NCI-H2227 (cell line): ENCODE results near the gene CCDC88C.

Source experiments
- DNase-seq: peaks from one replicate; lab custom pipeline; 2025; ENCODE audit not compliant: unreplicated experiment; lab: John Stamatoyannopoulos, UW

Gene CCDC88C

DNA sequence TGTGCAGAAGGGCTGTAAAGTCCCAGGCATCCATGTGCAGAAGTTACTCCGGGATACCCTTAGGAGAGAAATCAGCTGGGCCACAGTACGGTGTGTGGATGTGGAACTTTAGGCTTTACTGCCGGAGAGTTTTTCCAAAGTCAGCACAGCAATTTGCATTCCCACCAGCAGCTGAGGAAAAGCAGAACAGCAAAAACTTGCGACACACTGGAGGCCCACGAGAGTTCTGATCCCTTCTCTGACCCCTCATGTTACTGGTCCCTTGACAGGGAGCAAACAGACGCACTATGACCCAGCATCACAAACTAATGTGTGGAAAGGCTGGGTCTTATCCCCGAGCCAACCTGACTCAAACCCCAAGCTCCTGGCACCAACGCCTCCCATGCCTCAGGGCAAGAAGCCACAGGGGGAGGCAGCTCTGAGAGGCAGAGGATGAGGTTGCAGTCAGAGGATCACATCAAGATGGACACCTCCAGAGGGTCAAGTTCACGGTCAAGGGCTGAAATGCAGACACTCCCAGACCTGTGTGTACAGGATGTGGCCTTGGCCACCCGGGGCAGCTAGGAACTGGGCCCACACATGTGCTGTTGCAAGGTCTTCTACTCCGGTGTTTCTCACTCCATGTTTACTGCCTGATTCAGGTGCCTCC lies 38.6 kb downstream of the CCDC88C start:
- DNase-seq, result no peak

DNA sequence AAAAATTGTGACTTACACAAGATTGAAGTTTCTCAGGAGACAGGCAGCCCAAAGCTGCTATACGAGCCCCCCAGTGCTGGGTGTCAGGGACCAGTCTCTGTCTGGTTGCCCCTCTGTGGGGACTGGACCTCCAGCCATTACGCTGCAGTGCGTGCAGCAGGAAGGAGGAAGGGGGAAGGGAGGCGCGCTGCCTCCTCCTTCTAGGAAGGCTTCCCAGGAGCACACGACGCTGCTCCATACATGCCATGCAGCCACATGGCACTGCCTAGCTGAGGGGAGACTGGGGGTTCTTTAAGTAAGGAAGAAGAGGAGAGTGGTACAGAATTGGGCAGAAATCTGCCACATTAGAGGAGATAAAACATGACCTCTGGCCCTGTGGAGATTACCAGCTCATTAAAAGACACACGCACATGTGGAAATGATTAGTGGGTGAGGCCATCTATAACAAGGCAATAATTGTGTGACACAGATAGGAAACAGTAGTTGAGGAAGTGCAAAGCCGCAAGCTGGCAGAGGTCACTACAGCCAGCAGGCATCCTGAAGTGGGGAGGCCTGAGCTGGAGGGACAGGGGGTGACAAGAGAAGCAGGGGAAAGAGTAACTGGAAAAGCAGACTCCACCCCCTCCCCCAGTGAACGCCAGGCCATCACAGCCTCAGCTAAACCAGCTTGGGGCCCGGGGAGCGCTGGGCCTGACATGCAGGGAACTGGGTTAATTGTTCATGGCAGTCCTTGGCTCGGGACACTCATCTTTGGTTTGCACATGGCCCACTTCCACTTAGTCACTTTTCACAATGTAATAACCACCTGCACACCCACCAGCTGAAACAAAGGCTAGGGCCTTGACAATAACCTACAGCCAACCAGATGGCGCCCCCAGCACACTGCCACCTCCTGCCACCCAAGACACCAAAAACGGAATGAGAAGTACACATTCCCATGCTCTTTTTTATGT lies 39.6 kb downstream of the CCDC88C start:
- peak; percentile 18 for DNase-seq

DNA sequence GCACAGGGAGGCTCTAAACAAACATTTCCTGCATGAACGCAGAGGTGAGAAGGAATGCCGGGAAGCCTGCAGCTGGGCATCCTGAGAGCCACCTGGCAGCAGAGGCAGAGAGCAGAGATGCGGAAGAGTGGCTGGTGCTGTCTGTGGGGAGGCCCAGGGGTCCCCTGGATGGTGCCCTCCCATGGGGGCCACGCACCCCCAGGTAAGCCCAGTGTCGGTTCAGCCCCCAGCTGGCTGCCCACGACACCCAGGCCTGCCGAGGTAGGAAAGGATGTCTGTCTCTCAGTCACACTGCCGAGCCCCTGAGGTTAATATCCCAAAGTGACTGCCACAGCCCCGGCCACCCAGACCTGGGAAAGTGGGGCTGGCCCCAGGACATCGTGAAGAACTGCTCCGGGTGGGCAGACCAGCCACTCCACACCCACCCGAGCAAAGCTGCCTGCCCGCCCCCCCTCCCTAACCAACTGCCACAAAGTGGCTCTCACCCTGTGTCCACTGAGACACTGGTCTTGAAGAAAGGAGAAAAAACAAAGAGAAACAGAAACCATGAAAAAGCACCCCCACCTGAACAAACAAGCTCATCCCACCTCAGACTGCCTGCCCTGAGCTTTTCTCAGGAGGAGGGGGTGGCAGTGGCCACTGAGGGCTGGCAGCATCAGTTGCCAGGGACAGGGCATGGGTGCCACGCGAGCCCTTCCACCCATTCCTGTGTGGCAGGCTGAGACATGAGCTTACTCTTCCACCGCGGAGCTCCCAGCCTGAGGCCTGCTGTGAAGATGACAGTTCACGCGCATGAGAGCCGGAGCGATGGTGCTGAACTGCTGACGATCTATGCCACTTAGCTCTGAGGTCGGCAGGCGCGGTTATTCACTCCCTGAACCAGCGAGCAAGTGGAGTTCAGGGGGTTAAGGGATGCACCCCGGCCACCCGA lies 40.8 kb downstream of the CCDC88C start:
- peak; percentile 63 for DNase-seq

DNA sequence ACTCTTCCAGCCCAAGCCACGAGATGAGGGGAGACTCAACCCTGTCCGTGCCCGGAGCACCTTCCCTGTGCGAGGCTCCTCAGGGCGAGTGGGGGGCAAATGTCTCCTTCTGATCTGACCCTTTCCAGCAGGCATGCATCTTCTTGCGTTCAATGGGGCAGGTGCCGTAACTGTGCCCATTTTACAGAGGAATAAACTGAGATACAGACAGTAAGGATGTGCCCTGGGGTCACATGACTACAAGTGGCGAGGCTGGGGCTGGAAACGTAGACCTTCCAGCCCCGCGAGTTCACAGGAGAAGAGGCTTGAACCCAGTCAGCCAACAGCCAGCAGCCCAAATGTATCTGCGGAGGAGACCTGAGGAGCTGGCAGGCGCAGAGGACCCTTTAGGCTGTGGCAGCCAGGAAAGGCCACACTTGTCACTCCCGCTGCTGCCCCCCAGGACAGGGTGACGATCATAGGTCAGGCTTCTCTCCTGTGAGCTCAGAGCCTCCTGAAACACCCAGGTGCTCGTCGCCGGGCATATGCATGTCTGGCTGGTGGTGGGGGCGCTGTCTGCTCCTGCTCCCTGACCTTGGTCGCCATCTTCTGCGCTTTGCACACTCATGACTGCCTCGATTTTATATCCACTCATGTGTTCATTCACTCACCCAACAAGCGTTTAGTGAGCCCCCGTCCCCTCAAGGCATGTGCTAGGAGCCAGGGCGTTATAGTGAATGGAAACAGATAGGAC lies 41.7 kb downstream of the CCDC88C start:
- no peak for DNase-seq

DNA sequence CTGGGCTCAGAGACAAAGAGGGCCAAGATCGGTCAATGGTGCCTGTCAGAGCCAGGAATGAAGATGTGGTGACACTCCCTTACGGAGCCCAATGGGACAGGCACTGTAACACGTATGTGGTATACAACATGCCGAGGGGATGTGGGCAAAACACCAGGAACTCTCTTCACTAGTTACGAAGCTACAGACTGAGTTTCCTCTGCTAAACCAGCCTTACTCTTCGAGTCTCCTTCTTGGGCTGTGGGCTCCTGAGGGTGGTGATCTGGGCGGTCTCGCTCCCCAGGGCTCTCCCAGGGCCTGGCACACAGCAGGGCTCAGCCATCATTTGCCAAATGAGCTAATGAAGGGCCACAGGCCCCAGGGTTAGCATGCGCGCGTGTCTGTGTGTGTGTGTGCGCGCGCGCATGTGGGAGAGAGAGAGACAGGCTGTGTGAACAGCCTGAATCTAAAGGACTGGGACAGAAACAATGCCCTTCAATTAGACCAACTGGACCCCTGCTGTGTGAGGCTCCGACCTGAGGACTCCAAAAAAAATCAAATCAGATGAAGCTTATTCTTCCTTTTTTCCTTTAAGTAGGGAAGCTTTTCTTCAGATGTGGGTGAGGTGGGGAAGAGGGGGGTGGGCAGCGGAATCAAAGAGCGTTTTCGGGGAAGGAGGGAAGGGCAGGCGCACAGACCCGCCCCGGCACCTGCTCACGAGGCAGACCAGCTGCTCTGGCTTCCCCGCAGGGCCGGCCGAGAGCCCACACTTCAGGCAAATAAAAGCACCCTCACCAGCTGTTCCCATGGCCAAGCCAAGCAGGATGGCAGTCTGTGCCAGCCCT lies 42.5 kb downstream of the CCDC88C start:
- peak; percentile 77 for DNase-seq

DNA sequence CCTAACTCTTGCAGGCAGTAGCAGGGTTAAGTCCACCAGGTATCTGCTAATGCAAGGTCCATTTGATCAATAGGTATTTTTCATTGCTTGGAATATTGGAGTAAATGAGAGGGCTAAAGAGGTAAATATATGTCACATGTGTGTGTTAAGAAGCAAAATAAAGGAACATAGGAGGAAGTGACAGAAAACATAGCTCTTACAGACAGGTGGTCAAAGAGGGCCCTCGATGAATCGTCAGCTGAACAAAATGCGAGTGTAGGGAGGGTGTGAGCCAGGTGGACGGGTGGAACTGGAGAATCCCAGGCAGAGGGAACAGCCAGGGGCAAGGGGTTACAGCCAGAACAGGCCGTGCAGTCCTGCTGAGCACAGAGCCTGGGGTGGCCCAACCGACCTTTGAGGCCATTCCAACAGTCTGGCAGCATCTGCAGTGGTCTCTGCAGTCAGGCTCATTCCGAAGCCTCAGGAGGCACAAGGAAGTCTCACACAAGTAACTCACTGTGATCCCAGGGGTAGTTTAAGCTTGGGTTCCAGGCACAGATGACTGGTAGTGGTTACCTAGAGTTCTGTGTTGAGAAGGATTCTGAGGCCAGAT lies 43.2 kb downstream of the CCDC88C start:
- no peak for DNase-seq

DNA sequence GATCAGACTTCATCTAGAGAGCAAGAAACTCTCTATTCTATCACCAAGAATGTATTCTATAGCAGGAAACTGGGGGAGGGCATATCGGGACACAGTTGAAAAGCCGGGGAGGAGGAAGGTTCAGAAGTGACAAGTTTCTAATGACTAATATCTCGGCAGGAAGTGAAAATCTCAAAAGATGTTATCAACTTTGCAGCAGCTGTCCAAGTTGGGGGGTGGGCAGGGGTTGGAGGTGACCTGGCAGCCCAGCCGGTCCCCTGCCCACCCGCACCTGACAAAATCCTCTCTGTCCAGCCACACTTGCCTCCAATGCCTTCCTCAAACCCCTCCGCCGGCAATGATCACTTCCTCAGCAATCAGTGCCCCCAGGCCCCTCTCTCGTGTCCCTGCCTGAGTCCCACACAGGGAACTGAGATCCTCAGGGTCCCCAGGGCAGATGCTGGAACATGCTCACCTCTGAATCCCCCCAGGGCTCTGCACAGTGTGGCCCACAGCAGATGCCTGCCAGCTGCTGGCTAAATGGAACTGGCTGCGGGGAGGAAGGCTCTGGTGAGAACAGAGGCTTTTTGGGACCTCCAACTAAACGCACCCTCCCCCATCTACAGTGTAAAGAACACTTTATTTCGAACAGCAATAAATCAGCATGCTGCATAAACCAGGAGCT lies 43.9 kb downstream of the CCDC88C start:
- DNase-seq, result no peak

DNA sequence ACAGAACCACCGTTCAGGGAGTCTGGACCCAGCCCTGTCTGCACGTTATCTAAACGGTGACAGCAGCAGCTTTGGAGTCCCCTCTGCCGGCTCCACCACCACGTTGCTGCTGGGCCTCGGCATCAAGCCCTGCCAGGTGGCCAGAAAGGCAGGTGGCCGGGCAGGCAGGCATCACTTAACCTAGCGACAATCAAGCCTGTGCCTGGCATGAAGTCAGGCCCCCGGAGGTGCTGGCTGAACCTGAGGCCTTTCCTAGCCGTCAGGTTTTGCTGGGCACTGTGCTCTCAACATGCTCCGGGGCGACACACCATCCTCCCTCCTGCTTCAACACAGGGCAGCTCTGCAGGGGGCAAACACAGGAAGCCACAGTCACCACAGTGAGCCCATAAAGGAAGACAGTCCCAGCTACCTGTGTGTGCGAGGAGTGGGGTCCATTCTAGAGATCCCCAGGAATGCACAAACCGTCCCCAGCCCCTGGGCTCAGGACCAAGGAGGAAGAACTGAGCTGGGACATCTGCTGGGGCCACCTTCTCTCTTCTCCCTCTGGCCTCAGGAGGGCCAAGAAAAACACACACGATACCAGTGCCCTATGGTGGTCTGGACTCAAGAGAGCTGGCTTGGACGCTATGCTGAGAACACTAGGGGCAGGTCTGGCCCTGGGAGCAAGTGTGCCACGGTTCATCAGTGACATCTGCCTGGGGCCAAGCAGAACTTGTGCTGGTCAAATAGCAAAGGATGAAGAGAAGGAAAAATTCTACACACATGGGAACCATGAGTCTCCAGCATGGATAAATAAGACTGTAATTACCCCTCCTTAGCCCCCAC lies 44.7 kb downstream of the CCDC88C start:
- no peak for DNase-seq

DNA sequence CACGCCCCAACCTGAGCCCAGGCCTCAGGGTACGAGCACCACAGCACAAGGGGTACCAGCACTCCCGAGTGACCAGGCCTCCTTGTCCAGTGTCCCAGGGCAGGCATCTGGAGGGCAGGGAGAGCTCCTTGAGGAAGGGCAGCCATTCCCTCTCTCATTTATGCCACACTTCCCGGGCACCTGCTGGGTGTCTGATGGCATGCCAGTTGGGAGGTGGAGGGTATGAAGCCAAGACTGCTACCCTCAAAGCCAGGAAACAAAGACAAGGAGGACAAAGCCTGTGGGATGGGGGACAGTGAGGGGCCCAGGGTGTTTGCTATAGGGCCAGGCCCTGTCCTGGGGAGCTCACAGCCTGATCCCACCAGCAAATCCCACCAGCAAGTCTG lies 45.6 kb downstream of the CCDC88C start:
- no peak for DNase-seq

DNA sequence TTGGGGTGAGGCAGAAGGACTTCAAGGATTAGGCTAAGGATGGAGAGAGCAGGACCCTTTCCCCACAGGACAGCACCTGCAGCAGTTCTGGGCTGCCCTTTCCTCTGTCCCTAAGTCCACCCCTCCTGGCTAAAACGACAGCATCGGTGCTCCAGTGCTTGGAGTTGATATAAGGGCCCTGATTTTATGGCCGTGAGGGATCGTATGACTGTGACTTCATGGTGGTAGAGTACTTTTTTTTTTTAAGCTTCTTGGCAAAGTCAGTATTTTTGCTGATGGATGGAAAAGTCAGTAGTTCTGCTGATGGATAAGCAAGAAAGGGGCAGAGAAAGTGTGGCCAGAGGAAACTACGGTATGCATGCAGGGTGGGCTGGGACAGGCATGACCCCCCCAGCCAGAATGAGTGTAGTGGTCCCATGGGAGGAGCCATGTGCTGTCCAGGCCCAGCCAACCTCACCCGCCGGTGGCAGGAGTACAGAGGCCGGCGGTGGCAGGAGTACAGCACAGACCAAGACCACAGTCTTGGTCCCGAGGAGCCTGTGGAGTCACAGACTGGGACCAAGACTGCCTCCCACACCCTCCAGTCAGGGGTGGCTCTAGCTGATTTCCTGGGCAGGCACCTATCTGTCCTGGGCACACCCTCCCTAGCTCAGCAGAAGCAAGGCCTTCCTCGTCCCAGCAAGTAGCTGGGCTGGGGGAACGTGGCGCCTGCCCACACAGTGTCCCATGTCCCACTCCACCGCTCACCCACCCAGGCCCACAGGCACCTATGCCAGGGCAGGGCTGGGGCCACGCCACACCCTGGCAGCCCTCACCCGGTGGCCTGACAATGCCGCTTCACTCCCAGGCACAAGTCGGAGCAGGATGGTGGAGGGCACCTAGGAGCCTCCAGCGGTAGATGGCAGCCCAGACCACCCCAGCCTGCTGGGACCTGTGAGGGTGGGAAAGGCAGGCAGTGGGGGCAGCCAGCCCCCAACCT lies 46.3 kb downstream of the CCDC88C start:
- no peak for DNase-seq

DNA sequence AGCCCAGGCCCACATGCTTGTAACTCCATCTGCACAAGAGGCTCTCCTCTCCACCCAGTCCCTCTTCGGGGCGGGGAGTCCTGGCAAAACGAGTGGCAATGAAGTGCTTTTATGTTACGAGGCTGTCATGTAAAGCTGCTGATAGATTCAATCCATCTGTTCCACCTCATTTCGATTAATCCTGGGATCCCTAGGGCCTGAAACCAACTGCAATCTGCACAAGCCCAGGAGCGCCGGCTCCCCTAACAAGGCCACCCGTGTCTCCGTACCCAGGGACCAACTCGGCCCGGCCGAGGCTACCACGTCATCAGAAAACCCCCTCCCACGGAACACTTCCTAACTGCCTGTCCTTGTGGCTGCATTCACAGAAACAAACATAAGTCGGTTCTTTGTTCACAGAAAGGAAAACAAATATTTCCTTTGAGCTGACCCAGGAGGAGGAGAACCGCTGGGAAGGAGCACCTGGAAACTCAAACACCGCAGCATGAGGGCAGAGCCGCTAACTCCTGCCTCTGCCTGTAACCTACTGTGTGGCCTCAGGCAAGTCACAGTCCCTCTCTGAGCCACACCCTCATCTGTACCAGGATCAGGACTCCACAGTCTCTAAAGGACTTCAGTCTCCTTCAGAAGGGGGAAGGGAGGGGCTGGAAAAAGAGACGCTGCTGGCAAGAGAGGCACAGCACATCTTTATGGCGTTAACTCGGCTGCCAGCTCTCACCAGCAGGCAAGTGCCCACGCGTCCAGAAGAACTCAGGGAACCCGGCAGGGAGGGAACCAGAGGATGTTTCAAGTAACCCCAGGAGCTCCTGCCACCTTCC lies 47.8 kb downstream of the CCDC88C start:
- no peak for DNase-seq

DNA sequence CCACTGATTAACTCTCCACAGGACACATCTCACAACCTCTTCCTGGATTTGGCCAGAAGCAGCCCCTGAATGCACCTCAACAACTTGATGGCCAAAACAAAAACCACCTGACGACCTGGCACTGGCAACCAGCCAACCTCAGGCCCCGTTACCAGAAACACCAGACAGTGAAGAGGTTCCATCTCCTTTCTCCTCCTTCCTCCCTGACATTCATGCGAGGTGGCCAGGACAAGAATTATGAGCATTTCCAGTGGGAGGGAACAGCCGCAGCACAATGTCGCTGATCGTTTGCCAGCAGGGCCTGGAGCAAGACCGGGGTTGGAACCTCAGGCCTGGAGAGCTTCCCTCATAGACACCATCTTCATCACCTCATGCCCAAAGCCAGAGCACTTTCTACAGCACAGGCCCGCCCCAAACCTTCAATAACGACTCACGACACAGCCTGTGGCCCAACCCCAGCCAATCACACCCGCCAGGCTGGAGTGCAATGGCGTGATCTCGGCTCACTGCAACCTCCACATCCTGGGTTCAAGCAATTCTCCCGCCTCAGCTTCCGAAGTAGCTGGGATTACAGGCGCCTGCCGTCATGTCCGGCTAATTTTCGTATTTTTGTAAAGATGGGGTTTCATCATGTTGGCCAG lies 48.7 kb downstream of the CCDC88C start:
- no peak for DNase-seq

DNA sequence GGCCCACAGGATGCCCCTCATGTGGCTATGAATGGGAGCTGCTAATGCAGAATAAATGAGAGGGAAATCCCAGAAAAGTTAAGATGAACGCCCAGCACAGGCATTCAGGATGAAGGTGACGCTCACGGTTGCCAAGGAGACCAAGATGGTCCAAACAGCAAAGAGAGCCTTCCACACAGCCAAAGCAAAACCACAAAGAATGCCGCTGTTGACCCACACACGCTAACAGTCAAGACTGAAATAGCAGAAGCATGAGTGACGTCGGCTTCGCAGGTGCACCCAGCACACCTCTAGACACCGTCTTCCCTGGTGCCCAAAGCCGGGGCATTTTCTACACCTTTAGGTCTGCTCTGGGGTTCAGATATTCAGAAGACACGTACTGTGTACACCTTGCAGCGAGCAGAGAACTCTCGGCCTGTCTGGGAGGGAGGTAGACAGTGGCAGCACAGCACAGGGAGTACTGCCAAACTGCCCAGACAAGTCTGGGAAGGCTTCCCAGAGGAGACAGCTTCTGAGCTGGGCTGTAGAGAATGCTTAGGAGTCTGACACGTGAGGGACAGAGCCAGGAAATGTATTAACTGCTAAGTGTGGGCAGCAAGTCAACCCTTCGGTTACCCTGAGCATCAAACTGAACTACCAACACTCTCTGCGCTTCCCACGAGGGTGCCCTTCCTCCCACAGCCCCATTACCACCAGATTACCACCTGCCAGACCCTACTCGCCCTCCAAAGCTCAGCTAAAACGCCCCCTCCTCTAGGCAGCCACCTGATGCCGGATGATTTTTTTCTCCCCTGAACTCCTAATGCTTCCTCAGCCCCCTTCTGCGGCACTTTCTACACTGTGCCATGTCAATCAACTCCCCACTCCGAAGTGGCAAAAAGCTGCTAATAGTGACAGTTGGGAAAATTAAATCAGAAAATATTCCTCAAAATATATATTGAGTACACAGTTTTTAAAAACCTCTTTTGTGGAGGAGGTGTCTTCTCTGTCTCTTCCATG lies 50.1 kb downstream of the CCDC88C start:
- DNase-seq, result no peak

DNA sequence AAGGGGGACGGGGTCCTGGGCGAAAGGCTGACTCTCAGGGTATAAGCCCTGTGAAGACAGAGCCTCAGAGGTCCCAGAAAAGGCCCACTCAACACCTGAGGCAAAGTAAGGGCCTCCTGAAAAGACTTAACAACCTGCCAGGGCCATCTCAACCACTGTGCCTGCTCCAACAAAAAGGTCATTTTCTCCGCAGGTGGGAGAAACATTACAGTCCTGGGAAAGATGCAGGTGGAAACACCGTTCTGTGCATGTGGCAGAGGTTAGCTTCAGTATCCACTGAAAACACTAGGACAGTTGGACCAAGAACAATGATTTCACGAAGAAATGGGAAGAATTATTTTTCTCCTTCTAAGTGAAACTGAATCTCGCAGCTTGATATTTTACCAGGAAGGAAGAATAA lies 50.9 kb downstream of the CCDC88C start:
- DNase-seq, result no peak
